RCC 7860 (cell line): Measurements from ENCODE around the gene CSF3R.

Experiments
- DNase-seq: peaks from one replicate; pipeline ENCODE4 v3.0.0-alpha.2; 2015; ENCODE audit warnings: low spot score
- FAIRE-seq: peaks from 2 replicates; lab custom pipeline; 2012; peaks lifted over from hg19 to GRCh38; lab: Jason Lieb, UNC

The CSF3R gene

DNA sequence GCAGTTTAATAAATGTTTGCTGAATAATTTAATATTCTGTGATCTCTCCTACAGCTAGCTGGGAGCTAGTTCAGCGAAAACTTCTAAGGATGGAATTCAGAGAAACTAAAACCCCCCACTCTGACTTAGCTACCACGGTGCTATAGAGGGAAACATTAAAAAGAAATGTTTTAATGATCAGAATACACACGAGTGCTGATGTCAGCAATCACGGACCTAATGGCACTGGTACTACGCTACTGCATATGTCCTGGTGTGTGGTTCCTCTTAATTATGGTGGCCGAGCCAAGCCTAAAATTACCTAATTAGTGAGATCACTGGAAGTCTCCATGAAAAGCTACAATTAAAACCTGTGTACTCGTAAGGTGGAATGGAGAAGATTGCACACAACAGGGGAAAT is 61.1 kb downstream of the CSF3R start:
- FAIRE-seq = no peak
- no peak for DNase-seq

DNA sequence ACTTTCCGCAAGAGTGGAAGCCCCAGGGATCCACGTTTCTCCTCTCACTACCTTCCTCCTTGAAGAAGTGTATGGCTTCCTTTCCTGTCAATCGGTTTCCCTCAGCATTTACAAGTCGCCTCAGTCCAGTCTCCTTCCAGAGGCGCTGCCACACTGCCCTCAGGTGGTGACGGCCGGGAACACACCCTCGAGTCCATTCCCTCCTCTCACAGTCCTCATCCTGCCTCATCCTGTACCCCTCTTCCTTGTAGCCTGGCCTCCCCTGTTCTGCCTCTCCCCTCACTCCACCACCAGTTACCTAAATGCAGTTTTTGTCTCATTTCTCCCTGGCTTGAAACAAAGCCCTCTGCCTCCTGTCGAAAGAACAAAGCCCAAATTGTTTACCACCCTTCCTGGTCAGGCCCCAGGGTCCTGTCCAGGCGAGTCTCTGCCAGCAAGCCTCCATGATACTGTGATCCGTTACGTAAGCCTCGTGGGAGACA is 61.8 kb downstream of the CSF3R start:
- DNase-seq (peak; percentile 78), FAIRE-seq (peak; percentile 71)

DNA sequence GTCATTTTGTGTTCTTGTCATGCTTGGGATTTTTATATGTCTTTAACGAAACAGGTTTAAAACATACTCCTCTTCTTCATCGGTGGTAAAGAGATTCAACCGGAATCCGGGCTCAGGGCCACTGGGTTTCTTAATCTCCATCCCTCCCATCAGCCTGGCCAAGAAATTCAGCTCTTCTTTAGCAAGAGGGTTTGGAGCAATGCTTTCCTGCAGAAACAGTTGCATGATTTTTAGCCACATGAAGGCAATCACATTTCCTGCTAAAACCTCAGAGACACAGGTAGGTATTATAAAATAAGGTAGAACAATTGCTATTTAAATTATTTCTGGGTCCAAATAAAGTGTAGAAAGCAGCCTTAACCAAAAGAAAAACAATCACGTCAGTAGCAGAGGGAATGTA is 62.3 kb downstream of the CSF3R start:
- no peak for FAIRE-seq

DNA sequence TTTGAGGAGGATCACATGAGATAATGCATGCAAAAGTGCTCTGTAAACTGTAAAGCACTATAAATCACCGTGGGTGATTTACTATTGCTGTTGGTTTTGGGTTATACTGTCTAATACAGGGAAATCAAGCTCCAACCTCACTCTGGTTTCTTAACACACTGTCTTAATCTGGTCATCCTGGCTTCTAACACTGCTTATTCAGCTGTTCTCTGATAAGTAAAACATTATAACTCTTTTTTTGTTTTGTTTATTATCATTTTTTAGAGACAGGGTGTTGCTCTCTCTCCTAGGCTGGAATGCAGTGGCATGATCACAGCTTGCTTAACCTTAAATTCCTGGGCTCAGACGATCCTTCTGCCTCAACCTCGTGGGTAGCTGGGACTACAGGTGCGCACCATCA is 63.1 kb downstream of the CSF3R start:
- FAIRE-seq = no peak
- no peak for DNase-seq

More for the DNA sequence above, 62.3 kb downstream of the CSF3R start:
- no peak for DNase-seq

DNA sequence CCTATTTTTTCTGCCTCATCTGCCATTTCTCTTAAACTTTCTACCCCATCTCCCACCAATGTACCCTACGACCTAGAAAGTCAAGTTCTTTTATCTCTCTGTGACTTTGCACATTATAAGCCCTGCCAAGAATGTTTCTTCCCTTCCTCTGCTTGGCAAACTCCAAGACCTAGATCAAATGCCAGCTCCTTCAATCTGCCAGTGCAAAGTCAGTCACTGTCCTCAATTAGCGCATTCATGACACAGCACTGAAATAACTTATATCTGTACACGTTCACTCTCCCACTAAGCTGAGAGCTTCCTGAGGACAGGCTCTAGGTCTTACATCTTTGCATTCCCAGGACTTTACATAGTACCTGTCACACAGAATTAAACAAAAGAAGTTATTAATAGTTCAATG is 63.6 kb downstream of the CSF3R start:
- DNase-seq = no peak
- FAIRE-seq = no peak

DNA sequence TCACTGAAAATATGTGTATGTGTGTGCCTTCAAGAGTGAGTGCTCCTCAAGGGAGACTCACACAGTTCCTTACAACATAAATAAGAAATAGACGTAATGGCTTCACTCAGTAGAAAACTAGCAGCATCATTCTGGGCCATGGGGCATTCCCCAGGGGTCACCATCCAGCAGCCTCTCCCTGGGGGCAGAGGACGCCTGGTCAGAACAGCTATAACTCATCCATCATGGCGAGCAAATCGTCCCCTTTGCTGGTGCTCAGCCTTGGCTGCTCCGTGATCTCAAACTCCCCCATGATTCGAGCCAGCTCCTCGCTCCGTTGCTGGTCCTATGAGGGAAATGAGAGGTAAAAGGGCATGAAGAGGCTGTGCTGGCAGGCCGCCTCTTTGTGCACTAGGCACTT is 64.8 kb downstream of the CSF3R start:
- DNase-seq (no peak), FAIRE-seq (no peak)
